Measurements from ENCODE around the gene NEDD4L. TPM values are rescaled to one million over a fixed set of nuclear protein-coding genes. Genes with fewer than 3 reads are reported as not detected.

NEDD4L gene
- total and polyA plus RNA-seq, 4 donors, result 10.2 to 20.3 (median 13.2) TPM

DNA sequence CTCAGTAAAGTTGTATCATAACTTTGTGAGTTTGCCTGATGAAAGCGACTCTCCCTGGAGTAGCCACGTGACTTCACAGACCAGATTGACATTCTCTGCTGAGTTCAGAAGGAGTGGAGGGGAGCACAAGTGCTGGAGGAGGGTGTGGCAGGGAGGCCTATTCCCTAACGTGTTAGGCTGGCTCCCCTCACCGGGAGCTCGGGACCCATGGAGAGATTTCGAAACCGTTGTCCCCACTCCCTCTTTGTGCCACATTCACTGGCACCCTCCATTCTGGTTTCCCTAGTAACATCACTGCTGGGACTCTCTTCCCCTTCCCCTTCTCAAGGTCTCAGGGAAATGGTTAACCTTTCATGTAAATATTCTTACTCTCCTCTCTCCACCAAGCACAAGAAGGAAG, 304.9 kb downstream of the NEDD4L start:
- Histone ChIP-seq H3K36me3 (ENCODE audit: control insufficient read depth in 4 of 4, insufficient read depth in 3 of 4, low read depth in 1 of 4, low read length in 3 of 4) (peaks cover 0 to 4% (median 0%) of the 10 kb centered on the region in 4 donors), H3K27ac (ENCODE audit: low read depth in 1 of 2, low read length in 2 of 2) (no peak overlapping the region), H3K27me3 (ENCODE audit: control insufficient read depth in 4 of 4, insufficient read depth in 4 of 4, low read length in 3 of 4) (no peaks in the 10 kb centered on the region), H3K9ac (ENCODE audit: low read depth in 1 of 2, low read length in 2 of 2) (no peak overlapping the region), H3K4me3 (ENCODE audit: low read depth in 1 of 3, low read length in 3 of 3) (no peak overlapping the region), H3K4me1 (ENCODE audit: control insufficient read depth in 4 of 4, insufficient read depth in 4 of 4, low read length in 3 of 4) (no peaks in the 10 kb centered on the region), H3K9me3 (ENCODE audit: control insufficient read depth in 4 of 4, low read length in 3 of 4) (no peaks in the 10 kb centered on the region)
- TF ChIP-seq GABPA (IDR thresholded peaks at IDR 0.05 in 1 of 2, conservative IDR thresholded peaks at IDR 0.05 in 1 of 2) (no peak), ATF3 (IDR thresholded peaks at IDR 0.05) (no peak), FOXA2 (IDR thresholded peaks at IDR 0.05) (no peak), SP1 (IDR thresholded peaks at IDR 0.05) (no peak), NR2F2 (IDR thresholded peaks at IDR 0.05) (no peak), FOXA1 (IDR thresholded peaks at IDR 0.05) (no peak), TAF1 (conservative IDR thresholded peaks at IDR 0.05) (no peak), HNF4G (IDR thresholded peaks at IDR 0.05) (no peak), CTCF (IDR thresholded peaks at IDR 0.05; ENCODE audit: low read depth, low read length, missing input control) (no peak), ZBTB33 (IDR thresholded peaks at IDR 0.05) (no peak), EGR1 (IDR thresholded peaks at IDR 0.05; ENCODE audit: low read depth in 2 of 2) (no peak), JUND (IDR thresholded peaks at IDR 0.05) (no peak), HNF4A (conservative IDR thresholded peaks at IDR 0.05) (no peak), RAD21 (IDR thresholded peaks at IDR 0.05) (no peak)
- TF ChIP-seq, protein P1, sequence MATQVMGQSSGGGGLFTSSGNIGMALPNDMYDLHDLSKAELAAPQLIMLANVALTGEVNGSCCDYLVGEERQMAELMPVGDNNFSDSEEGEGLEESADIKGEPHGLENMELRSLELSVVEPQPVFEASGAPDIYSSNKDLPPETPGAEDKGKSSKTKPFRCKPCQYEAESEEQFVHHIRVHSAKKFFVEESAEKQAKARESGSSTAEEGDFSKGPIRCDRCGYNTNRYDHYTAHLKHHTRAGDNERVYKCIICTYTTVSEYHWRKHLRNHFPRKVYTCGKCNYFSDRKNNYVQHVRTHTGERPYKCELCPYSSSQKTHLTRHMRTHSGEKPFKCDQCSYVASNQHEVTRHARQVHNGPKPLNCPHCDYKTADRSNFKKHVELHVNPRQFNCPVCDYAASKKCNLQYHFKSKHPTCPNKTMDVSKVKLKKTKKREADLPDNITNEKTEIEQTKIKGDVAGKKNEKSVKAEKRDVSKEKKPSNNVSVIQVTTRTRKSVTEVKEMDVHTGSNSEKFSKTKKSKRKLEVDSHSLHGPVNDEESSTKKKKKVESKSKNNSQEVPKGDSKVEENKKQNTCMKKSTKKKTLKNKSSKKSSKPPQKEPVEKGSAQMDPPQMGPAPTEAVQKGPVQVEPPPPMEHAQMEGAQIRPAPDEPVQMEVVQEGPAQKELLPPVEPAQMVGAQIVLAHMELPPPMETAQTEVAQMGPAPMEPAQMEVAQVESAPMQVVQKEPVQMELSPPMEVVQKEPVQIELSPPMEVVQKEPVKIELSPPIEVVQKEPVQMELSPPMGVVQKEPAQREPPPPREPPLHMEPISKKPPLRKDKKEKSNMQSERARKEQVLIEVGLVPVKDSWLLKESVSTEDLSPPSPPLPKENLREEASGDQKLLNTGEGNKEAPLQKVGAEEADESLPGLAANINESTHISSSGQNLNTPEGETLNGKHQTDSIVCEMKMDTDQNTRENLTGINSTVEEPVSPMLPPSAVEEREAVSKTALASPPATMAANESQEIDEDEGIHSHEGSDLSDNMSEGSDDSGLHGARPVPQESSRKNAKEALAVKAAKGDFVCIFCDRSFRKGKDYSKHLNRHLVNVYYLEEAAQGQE (IDR thresholded peaks at IDR 0.05), result no peak
- TF ChIP-seq, protein P2, sequence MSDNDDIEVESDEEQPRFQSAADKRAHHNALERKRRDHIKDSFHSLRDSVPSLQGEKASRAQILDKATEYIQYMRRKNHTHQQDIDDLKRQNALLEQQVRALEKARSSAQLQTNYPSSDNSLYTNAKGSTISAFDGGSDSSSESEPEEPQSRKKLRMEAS (IDR thresholded peaks at IDR 0.05), result no peak
- WGBS, result 87% methylated on average over 7 of the region's 7 CpGs
- no peak for DNase-seq (ENCODE audit: low spot score)

- Histone ChIP-seq H3K27me3 (ENCODE audit: control insufficient read depth in 4 of 4, insufficient read depth in 4 of 4, low read length in 3 of 4) (no peaks in the 10 kb centered on the region), H3K9ac (ENCODE audit: low read depth in 1 of 2, low read length in 2 of 2) (no peak overlapping the region), H3K36me3 (ENCODE audit: control insufficient read depth in 4 of 4, insufficient read depth in 3 of 4, low read depth in 1 of 4, low read length in 3 of 4) (peaks cover 0 to 4% (median 0%) of the 10 kb centered on the region in 4 donors), H3K27ac (ENCODE audit: low read depth in 1 of 2, low read length in 2 of 2) (no peak overlapping the region), H3K4me1 (ENCODE audit: control insufficient read depth in 4 of 4, insufficient read depth in 4 of 4, low read length in 3 of 4) (no peaks in the 10 kb centered on the region), H3K4me3 (ENCODE audit: low read depth in 1 of 3, low read length in 3 of 3) (no peak overlapping the region), H3K9me3 (ENCODE audit: control insufficient read depth in 4 of 4, low read length in 3 of 4) (no peaks in the 10 kb centered on the region)
- WGBS, result 94% methylated on average over 2 of the region's 2 CpGs
- DNase-seq (ENCODE audit: low spot score), result no peak
- TF ChIP-seq SP1 (IDR thresholded peaks at IDR 0.05) (no peak), TAF1 (conservative IDR thresholded peaks at IDR 0.05) (no peak), FOXA2 (IDR thresholded peaks at IDR 0.05) (no peak), HNF4A (conservative IDR thresholded peaks at IDR 0.05) (no peak), FOXA1 (IDR thresholded peaks at IDR 0.05) (no peak), EGR1 (IDR thresholded peaks at IDR 0.05; ENCODE audit: low read depth in 2 of 2) (no peak), JUND (IDR thresholded peaks at IDR 0.05) (no peak), YY1 (IDR thresholded peaks at IDR 0.05) (no peak), CTCF (IDR thresholded peaks at IDR 0.05; ENCODE audit: low read depth, low read length, missing input control) (no peak), ZBTB33 (IDR thresholded peaks at IDR 0.05) (no peak)
Observed at GRCh38 chr18:58349650-58350049, 305.6 kb downstream of the NEDD4L start.

Data from liver (tissue), 9 donors.